DLD1 (cell line): ENCODE measurements around the gene TMEM89.

ENCODE experiments used
- in situ Hi-C: cut with HindIII; loops from 2 replicates; pipeline ENCODE4 v1.10.0; 2017; ENCODE audit warnings: low sequenced_read_pairs

The TMEM89 gene

GRCh38 chr3:48617559-48617958, 4.0 kb downstream of the TMEM89 start:
- in situ Hi-C loops = no loop called here

- in situ Hi-C loops = no loop called here
Measured at GRCh38 chr3:48614044-48614443, 7.5 kb downstream of the TMEM89 start.

GRCh38 chr3:48612309-48612708, 9.3 kb downstream of the TMEM89 start:
- in situ Hi-C loops = no loop called here

- in situ Hi-C loops = no loop called here
Measured at GRCh38 chr3:48609088-48610005, 12.2 kb downstream of the TMEM89 start, which contains the start of gene UQCRC1. TSS of gene UQCRC1 (minus strand) at chr3:48609646. CDS start at chr3:48609620, 26 bp downstream.

- in situ Hi-C loops = no loop called here
Measured at GRCh38 chr3:48607519-48607918, 14.1 kb downstream of the TMEM89 start.

GRCh38 chr3:48601622-48601994, 20.0 kb downstream of the TMEM89 start:
- in situ Hi-C loops = no loop called here

- in situ Hi-C loops = no loop called here
Measured at GRCh38 chr3:48600711-48601621, 20.6 kb downstream of the TMEM89 start.

GRCh38 chr3:48599509-48600285, 21.9 kb downstream of the TMEM89 start:
- in situ Hi-C loops = no loop called here

GRCh38 chr3:48599077-48599501, 22.5 kb downstream of the TMEM89 start:
- in situ Hi-C loops = no loop called here

- in situ Hi-C loops = no loop called here
Measured at GRCh38 chr3:48598323-48599076, 23.1 kb downstream of the TMEM89 start.

- in situ Hi-C loops = no loop called here
Measured at GRCh38 chr3:48597408-48597800, 24.2 kb downstream of the TMEM89 start.

GRCh38 chr3:48596676-48597407, 24.7 kb downstream of the TMEM89 start:
- in situ Hi-C loops = no loop called here

GRCh38 chr3:48596157-48596556, 25.4 kb downstream of the TMEM89 start:
- in situ Hi-C loops = no loop called here

- in situ Hi-C loops = no loop called here
Measured at GRCh38 chr3:48595526-48596121, 25.9 kb downstream of the TMEM89 start.

- in situ Hi-C loops = no loop called here
Measured at GRCh38 chr3:48595075-48595525, 26.5 kb downstream of the TMEM89 start, which contains the start of gene COL7A1. TSS of gene COL7A1 (minus strand) at chr3:48595329. CDS start at chr3:48595159, 170 bp downstream.

GRCh38 chr3:48594417-48595049, 27.0 kb downstream of the TMEM89 start:
- in situ Hi-C loops = no loop called here

- in situ Hi-C loops = no loop called here
Measured at GRCh38 chr3:48593337-48593736, 28.2 kb downstream of the TMEM89 start.

- in situ Hi-C loops = no loop called here
Measured at GRCh38 chr3:48592519-48593087, 29.0 kb downstream of the TMEM89 start.
